ENCODE measurements around the gene STING1.

- TF ChIP-seq, protein P1, sequence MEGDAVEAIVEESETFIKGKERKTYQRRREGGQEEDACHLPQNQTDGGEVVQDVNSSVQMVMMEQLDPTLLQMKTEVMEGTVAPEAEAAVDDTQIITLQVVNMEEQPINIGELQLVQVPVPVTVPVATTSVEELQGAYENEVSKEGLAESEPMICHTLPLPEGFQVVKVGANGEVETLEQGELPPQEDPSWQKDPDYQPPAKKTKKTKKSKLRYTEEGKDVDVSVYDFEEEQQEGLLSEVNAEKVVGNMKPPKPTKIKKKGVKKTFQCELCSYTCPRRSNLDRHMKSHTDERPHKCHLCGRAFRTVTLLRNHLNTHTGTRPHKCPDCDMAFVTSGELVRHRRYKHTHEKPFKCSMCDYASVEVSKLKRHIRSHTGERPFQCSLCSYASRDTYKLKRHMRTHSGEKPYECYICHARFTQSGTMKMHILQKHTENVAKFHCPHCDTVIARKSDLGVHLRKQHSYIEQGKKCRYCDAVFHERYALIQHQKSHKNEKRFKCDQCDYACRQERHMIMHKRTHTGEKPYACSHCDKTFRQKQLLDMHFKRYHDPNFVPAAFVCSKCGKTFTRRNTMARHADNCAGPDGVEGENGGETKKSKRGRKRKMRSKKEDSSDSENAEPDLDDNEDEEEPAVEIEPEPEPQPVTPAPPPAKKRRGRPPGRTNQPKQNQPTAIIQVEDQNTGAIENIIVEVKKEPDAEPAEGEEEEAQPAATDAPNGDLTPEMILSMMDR (IDR thresholded peaks at IDR 0.05): no peak
- no peak for TF ChIP-seq EZH2 (IDR thresholded peaks at IDR 0.05; ENCODE audit: borderline replicate concordance, insufficient read depth, low read depth, low read length, poor library complexity, severe bottlenecking)
These were observed 3.6 kb upstream of the STING1 start for GRCh38 chr5:139486201-139486600.

Data from B cell (primary cell).